Measurements from ENCODE around the gene PPFIBP1.

GRCh38 chr12:27733791-27734190 is 209.8 kb downstream of the PPFIBP1 start:
- TF ChIP-seq CTCF (IDR thresholded peaks at IDR 0.05; ENCODE audit: low read length), result no peak
- no peak for TF ChIP-seq EZH2 (optimal IDR thresholded peaks at IDR 0.05; ENCODE audit: low read depth, low read length)
- TF ChIP-seq EZH2phosphoT487 (IDR thresholded peaks at IDR 0.05; ENCODE audit: low read length), result no peak

Measured in MM.1S (cell line).